Umbilical cord (tissue), 2 donors: ENCODE data around the gene R3HDML. TPM values are rescaled to one million over a fixed set of nuclear protein-coding genes. Genes with fewer than 3 reads are reported as not detected.

Source experiments
- DNase-seq: peaks from one replicate; pipeline ENCODE4 v3.0.0-alpha.2; 2015; ENCODE audit warnings: low spot score
- total RNA-seq: library from RNA; depleted of rRNA; stranded (reverse); fragments of >200 nt; gene quantifications from one replicate; pipeline ENCODE4 v1.2.3, GENCODE V29; 2014; ENCODE audit warnings: low replicate concordance; ENCODE audit not compliant: insufficient read depth

Gene R3HDML
- total RNA-seq, 1 donor from 2014 or later: not detected

GRCh38 chr20:44362466-44362940 lies 25.7 kb downstream of the R3HDML start:
- no peak for DNase-seq

- no peak for DNase-seq
Measured at GRCh38 chr20:44364068-44364467, 27.2 kb downstream of the R3HDML start.

- no peak for DNase-seq
Measured at GRCh38 chr20:44364780-44365179, 27.9 kb downstream of the R3HDML start.

- DNase-seq: no peak
Measured at GRCh38 chr20:44367746-44368145, 30.9 kb downstream of the R3HDML start.

- DNase-seq: no peak
Measured at GRCh38 chr20:44370639-44371218, 33.9 kb downstream of the R3HDML start.

- DNase-seq: no peak
Measured at GRCh38 chr20:44382641-44383040, 45.8 kb downstream of the R3HDML start.

GRCh38 chr20:44384423-44385027 lies 47.7 kb downstream of the R3HDML start:
- DNase-seq: peak; percentile 53

- DNase-seq: peak; percentile 39
Measured at GRCh38 chr20:44388466-44389023, 51.7 kb downstream of the R3HDML start.

- no peak for DNase-seq
Measured at GRCh38 chr20:44389871-44390270, 53.0 kb downstream of the R3HDML start.

- DNase-seq: no peak
Measured at GRCh38 chr20:44390280-44390679, 53.4 kb downstream of the R3HDML start.

GRCh38 chr20:44392088-44392775 lies 55.4 kb downstream of the R3HDML start:
- DNase-seq: no peak

GRCh38 chr20:44392776-44393607 lies 56.1 kb downstream of the R3HDML start:
- no peak for DNase-seq

GRCh38 chr20:44393608-44394451 lies 57.0 kb downstream of the R3HDML start:
- DNase-seq: no peak

GRCh38 chr20:44394452-44394701 lies 57.5 kb downstream of the R3HDML start:
- DNase-seq: no peak

GRCh38 chr20:44394702-44395460 lies 58.0 kb downstream of the R3HDML start:
- DNase-seq: no peak

- DNase-seq: no peak
Measured at GRCh38 chr20:44395461-44396340, 58.9 kb downstream of the R3HDML start.

- DNase-seq: no peak
Measured at GRCh38 chr20:44396369-44397130, 59.7 kb downstream of the R3HDML start.

- no peak for DNase-seq
Measured at GRCh38 chr20:44398335-44398734, 61.5 kb downstream of the R3HDML start.

GRCh38 chr20:44399446-44399845 lies 62.6 kb downstream of the R3HDML start:
- DNase-seq: no peak
